H1 (cell line): ENCODE measurements around the gene MUC22.

Experiments used
- BCL11A ChIP-seq, 2 experiments: IDR thresholded peaks; one replicate each; pipeline ENCODE4 v1.6.1; 2011; ENCODE audit warnings: low read depth in 2 of 2, low read length in 2 of 2, mild to moderate bottlenecking in 2 of 2
- EZH2 ChIP-seq: fragments of 200-600 bp; sonication (generic); IDR thresholded peaks from 2 replicates; pipeline ENCODE4 v1.7.1; 2012; ENCODE audit warnings: low read depth, mild to moderate bottlenecking, moderate library complexity, low read length, inconsistent platforms; ENCODE audit not compliant: severe bottlenecking
- POLR2AphosphoS5 ChIP-seq: IDR thresholded peaks from 2 replicates; pipeline ENCODE4 v1.6.1; 2011; ENCODE audit warnings: low read depth, low read length
- RFX5 ChIP-seq: IDR thresholded peaks from 2 replicates; pipeline ENCODE4 v1.6.1; 2011; ENCODE audit warnings: low read depth, low read length, improper control_type of control experiment, borderline replicate concordance
- YY1 ChIP-seq: IDR thresholded peaks from 2 replicates; pipeline ENCODE4 v1.6.1; 2011; ENCODE audit warnings: low read depth, mild to moderate bottlenecking, low read length
- TF ChIP-seq, protein P1 (sequence below): IDR thresholded peaks from 2 replicates; pipeline ENCODE4 v1.6.1; 2012; ENCODE audit warnings: low read length, inconsistent platforms
- TF ChIP-seq, protein P2 (sequence below), 3 experiments: IDR thresholded peaks; 1 replicate in 2 of 3; 2 replicates in 1 of 3; pipeline versions ENCODE4 v1.5.1 to v1.6.1; 2011; ENCODE audit warnings: low read length in 3 of 3, mild to moderate bottlenecking in 3 of 3, inconsistent platforms in 2 of 3, low read depth in 1 of 3, moderate library complexity in 1 of 3; ENCODE audit not compliant: insufficient read depth in 1 of 3; ENCODE audit errors: control extremely low read depth in 1 of 3

DNA sequence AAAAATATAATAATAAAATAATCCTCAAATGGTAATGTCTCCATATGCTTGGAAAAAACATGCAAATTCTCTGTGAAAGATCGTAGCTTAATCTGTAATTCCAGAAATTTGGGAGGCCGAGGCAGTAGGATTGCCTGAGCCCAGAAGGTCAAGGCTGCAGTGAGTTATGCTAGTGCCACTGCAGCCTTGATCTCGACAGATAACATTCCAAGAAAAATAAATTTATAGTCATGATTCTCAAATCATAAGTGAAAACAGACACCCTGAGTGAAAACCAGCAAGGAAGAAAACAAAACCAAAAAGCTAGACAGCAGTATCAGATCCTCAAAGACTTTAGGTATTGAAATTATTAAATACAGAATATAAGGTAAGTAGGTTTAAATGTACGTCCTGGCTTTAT, 30.6 kb upstream of the MUC22 start:
- TF ChIP-seq RFX5 = no peak
- TF ChIP-seq, protein P1, sequence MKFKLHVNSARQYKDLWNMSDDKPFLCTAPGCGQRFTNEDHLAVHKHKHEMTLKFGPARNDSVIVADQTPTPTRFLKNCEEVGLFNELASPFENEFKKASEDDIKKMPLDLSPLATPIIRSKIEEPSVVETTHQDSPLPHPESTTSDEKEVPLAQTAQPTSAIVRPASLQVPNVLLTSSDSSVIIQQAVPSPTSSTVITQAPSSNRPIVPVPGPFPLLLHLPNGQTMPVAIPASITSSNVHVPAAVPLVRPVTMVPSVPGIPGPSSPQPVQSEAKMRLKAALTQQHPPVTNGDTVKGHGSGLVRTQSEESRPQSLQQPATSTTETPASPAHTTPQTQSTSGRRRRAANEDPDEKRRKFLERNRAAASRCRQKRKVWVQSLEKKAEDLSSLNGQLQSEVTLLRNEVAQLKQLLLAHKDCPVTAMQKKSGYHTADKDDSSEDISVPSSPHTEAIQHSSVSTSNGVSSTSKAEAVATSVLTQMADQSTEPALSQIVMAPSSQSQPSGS = no peak
- TF ChIP-seq, protein P2, sequence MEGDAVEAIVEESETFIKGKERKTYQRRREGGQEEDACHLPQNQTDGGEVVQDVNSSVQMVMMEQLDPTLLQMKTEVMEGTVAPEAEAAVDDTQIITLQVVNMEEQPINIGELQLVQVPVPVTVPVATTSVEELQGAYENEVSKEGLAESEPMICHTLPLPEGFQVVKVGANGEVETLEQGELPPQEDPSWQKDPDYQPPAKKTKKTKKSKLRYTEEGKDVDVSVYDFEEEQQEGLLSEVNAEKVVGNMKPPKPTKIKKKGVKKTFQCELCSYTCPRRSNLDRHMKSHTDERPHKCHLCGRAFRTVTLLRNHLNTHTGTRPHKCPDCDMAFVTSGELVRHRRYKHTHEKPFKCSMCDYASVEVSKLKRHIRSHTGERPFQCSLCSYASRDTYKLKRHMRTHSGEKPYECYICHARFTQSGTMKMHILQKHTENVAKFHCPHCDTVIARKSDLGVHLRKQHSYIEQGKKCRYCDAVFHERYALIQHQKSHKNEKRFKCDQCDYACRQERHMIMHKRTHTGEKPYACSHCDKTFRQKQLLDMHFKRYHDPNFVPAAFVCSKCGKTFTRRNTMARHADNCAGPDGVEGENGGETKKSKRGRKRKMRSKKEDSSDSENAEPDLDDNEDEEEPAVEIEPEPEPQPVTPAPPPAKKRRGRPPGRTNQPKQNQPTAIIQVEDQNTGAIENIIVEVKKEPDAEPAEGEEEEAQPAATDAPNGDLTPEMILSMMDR (IDR thresholded peaks at IDR 0.05; ENCODE audit: control extremely low read depth in 1 of 3, insufficient read depth in 1 of 3, low read depth in 1 of 3, low read length in 3 of 3) = no peak
- TF ChIP-seq POLR2AphosphoS5 = no peak
- TF ChIP-seq EZH2 = no peak
- no peak for TF ChIP-seq YY1
- TF ChIP-seq BCL11A (IDR thresholded peaks at IDR 0.05; ENCODE audit: low read depth in 2 of 2, low read length in 2 of 2) = no peak
